Head of caudate nucleus (tissue), 42 donors: ENCODE results near the gene ING4.
A peak's percentile ranks its signal among the peaks of the same experiment; 100 is the strongest.

Experiments used
- DNase-seq, 42 donors: peaks; one replicate each; pipeline versions ENCODE4 v3.0.0 to v3.0.0-alpha.2; 2020 to 2021; ENCODE audit warnings: mixed read lengths in 7 of 42
- intact Hi-C: fragments of 100-400 bp; cut with DNase I; formaldehyde crosslinking; loops from one replicate; pipeline ENCODE4 v1.15.0; 2022

ING4 gene

DNA sequence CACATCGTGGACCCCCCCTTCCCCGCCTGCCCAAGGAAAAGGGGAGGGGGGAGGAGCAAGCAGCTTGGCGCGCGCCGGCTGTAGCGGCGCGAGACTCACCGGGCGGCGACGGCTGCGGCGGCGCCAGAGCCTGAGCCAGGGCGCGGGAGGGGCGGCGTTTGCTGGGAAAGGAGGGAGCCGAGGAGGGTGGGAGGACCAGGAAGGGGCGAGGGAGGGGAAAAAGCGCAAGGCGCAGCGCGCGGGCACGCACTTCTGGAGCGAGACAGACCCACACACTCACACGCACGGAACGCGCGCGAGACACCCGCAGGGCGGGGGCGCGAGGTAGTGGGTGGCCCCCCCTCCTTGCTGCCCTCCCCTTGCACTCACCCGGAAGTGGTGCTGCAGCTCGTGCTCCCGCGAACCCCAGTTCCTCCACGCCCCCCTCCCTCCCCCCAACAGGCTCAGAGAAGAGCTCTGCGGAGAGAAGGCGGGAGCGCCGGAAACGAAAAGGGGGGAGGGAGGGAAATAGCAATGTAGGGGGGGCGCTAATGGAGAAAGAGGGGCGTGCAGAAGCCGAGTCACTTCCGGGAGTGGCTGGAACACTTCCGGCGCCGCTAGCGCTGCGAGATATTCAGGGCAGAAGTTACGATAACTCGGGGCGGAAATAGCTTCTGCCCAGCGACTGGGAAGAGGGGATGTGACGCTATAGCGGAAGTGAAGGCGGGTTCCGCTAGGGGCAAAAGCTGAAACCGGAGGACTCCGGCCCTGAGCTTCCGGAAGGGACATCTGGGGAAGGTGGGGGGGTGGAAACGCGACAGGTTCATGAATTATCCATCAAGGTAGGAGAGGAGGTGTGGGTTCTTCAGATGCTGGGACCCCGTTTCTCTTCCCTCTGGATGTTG lies 26.3 kb upstream of the ING4 start, which contains the start of gene ZNF384:
TSS of gene ZNF384 (minus strand) at position 377 of the 884 bp plus-strand sequence. CDS start 9,855 bp downstream, outside the sequence.
- intact Hi-C loops, result loop anchor here (1.0 to 5.0 kb wide), 3 partner anchors 26 to 77 kb away; partner anchors contain the start of gene ING4

DNA sequence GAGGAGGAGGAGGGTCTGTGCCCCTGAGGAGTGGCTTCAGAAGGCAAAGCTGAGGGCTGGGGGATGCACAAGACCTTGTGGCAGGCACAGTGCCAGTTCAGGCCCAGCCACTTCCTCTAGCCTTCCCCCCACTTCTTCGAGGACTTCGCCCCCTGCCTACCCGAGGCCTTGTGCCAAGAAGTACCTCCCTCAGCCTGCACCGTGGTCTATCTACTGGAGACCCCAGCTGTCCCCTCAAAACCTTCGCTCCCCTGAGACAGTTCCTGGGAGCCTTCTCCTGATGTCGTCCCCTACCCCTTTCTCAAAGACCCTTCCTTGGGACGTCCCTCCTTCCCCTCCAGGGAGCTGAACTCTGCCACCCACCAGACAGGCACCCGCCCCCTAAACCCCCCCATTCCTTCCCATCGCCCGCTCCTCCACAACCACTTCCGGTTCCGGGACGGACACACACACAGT lies 25.7 kb upstream of the ING4 start:
- intact Hi-C loops, result loop anchor here (5.0 kb wide), 1 partner anchor 76 kb away; no protein-coding TSS in a partner anchor
- DNase-seq, result peak in 29 of 42 donors; percentile 8 to 95 (median 89)

More for the DNA sequence above, 26.3 kb upstream of the ING4 start, which contains the start of gene ZNF384:
- peak; percentile 96 to 100 (median 99) for DNase-seq

DNA sequence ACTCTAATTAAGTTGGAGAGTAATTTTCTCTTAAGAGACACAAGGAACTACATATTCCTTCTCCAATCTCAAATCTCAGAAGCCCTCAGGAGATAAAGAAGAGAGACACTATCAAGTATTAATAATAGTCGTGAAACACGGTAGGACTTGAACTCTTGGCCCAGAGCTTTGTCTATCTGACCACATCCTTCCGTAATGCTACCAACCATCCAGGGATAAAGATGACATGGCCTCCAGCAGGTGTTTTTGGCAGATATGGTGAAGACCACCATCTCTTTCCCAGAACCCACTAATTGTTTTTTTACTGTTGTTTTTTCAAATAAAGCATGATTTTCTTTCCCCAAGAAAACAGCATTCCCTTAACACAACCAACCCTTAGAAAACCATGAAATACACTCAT lies 22.9 kb upstream of the ING4 start:
- DNase-seq, result no peak
- intact Hi-C loops, result loop anchor here (5.0 kb wide), 1 partner anchor 74 kb away; no protein-coding TSS in a partner anchor

DNA sequence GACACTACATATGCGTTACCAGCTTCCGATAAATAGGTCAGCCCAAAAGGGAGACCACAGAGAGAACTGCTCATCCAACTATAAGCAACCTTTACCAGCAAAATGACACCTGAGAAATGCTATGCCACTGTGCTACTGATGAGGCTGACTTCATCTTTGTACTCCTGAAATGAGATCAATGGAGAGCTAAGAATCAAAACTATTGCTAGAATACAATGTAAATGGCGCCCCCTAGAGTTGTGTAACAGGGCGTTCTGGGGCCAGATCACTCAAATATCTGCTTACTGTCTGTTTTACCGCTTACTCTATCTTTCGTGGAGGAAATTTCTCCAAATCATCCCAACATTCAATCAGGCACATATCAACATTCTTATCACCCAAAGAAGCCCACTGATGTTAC lies 21.7 kb upstream of the ING4 start:
- DNase-seq, result peak in 19 of 42 donors; percentile 14 to 69 (median 45)
- intact Hi-C loops, result loop anchor here (5.0 kb wide), 1 partner anchor 72 kb away; no protein-coding TSS in a partner anchor

DNA sequence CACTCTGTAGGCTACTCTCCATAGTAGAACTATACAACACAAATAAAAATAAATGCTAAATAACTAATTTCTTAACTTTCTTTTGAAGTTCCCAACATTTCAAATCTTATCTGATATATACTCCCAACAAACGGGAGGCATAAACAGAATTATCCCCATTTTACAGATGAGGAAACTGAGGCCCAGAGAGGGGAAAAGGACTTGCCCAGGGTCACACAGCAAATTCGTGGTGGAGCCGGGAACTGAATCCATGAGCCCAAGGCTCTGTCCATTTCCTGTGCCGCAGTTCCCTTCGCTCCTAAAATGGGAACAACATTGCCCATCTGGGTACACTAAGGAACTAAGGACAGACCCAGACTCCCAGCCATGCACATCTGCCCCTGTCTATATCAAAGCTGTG lies 14.0 kb upstream of the ING4 start:
- intact Hi-C loops, result no loop called here
- no peak for DNase-seq

DNA sequence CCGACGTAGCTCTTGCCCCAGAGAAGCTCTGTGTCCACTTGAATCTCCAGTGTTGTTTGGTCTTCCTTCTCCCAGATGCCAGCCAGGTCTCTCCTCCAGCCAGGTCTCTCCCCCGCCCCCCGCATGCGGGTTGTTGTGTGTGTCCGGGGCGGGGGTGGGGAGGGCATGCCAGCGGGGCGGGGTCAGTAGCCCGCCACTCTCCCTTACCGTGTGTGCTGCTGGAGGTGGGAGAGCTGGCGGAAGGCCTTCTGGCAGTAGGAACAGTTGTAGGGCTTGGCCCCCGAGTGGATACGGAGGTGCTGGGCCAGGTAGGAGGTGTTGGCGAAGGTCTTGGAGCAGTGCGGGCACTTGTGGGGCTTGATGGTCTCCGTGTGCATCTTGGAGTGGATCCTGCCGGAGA lies 9.2 kb upstream of the ING4 start:
- no peak for DNase-seq
- intact Hi-C loops, result no loop called here

DNA sequence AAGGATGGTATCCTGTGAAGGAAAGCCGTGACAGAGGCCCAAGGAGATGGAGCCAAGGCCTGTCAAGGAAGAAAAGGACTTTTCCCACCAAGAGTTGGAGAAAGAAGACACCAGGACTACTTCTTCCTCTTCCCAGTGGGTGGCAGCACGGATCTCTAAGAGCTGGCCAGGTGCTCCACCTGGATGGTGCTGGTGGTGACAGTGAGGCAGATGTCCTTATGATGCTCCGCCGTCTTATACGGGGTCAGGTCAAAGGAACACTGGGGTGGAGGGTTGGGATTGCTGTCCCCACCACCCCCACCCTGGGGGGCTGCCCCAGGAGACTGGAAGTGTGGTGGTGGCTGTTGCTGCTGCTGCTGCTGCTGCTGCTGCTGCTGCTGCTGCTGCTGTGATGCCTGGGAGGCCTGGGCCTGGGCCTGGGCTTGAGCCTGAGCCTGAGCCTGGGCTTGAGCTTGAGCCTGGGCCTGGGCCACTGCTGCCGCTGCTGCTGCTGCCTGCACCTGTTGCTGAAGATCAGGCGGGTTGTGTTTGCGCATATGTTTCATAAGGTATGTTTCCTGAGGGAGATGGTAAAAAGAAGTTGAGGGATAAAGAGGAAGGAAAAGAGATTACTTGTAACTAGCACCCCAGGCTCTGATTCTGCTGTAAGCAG lies 4.8 kb upstream of the ING4 start:
- peak in 22 of 42 donors; percentile 25 to 71 (median 40) for DNase-seq
- intact Hi-C loops, result no loop called here

DNA sequence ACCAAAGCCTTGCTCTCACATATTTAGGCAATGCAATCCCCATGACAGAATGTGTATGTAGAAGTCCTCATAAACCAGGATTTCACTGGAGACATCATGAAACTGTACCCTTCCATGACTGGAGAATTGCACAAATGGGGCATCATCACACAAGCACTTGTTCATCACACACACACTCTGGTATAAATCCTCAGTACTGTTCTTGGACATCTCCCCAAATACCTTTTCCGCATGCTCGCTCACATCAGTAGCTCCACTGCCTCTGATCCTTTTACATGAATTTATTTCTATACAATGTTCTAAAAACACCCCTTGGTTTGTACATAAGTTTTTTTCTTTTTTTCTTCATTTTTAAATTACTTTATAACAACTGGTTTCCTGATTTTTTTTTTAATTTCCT lies 3.3 kb upstream of the ING4 start:
- no peak for DNase-seq
- intact Hi-C loops, result no loop called here

DNA sequence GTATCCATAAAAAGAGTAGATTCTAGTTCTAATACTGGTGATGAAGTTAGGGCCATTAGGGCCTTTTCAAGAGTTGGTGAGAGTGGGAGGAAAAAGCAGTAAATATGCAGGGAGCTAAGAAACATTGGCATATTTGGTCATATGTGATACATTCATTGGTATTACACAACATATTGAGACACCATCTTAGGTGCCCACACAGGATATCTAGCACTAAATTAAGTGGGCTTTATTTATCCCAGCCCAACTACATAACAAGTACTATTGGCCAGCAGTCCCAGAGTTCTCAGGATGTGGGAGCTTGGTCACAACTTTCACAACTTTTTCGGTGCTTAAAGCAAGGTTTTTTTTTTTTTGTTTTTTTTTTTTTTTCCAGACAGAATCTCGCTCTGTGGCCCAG lies 2.0 kb upstream of the ING4 start:
- intact Hi-C loops, result loop anchor here (5.0 kb wide), 1 partner anchor 48 kb away; no protein-coding TSS in a partner anchor
- no peak for DNase-seq

DNA sequence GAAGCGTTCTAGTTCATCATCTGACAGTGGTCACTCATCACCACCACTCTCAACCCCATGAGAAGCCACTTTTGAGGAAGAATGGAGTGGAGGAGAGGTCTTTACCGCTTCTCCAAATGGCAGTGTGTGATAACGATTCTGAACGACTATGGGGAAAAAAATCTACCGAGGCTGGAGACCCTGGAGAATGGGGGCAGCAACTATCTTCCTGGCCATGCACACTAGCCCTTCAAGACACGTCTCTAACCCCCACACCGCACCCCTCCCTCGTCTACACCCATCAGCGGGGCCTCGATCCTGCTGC lies 365 bp downstream of the ING4 start:
- intact Hi-C loops, result loop anchor here (2.0 to 5.0 kb wide), 2 partner anchors 45 to 60 kb away; no protein-coding TSS in a partner anchor
- DNase-seq, result no peak

DNA sequence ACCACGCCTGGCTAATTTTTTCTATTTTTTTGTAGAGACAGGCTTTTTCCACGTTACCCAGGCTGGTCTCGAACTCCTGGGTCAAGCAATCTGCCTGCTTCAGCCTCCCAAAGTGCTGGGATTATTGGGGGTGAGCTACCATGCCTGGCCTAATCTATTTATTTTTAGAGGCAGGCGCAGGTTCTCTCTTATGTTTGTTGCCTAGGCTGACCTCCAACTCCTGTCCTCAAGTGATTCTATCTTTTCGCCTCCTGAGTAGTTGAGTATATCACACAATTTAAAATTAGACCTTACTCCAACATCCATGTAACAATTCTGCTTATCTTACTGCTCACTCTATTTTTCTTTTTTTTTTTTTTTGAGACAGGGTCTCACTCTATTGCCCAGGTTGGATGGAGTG lies 8.9 kb downstream of the ING4 start:
- intact Hi-C loops, result no loop called here
- DNase-seq, result no peak

DNA sequence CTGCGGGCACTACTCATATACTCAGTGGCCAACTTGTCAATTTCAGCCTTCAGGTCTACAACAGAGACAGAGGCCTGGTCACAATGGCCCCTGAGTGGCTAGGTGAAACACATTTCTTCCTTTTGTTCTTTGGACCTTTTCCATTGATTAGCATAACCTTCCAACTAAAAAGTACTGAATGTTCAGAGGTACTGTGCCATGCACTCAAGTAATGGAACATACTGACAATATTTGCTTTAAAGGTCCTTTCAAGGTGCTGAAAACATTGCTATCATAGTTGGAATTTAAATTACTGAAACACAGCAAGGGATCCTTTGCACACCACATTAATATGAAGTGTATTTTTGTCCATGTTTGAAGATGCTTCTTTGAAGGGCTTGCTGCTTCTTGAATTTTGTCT lies 9.6 kb downstream of the ING4 start:
- DNase-seq, result no peak
- intact Hi-C loops, result no loop called here

DNA sequence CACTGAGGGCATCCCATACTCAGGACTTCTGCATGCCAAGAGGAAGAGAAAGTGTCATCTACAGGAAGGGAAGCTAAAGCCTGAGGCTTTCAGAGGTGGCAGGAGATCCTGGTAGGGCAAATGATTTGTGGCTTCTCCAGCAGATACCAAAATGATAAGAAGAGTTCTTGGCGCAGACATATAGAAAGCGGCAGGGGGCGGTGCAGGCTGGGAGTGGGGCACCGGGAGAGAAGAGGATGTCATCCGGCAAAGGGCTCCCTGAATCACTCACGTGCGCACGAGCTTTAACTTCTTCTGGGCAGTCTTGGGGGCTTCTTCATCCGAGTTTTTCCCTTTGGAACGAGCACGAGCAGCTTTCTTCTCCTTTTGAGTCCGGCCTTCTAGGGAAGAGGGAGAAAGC lies 10.5 kb downstream of the ING4 start:
- intact Hi-C loops, result no loop called here
- no peak for DNase-seq

DNA sequence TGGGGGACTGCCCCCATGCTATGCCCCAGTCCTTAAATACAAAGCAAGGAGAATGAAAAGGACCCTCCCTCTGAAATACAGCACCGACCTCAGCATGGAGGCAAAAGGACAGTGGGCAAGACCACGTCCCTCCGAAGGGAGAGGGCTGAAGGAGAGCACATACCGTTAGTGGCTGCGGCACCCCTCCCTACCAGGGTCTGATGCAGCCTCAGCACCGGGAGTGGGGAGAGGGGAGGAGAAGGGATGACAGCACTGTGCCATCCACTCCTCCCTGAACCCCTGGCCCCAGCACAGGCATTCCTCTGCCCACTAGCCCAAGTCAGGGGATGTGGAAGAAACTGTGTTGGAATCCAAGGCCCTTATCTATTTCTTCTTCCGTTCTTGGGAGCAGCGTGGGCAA lies 12.1 kb downstream of the ING4 start:
- intact Hi-C loops, result no loop called here
- no peak for DNase-seq

DNA sequence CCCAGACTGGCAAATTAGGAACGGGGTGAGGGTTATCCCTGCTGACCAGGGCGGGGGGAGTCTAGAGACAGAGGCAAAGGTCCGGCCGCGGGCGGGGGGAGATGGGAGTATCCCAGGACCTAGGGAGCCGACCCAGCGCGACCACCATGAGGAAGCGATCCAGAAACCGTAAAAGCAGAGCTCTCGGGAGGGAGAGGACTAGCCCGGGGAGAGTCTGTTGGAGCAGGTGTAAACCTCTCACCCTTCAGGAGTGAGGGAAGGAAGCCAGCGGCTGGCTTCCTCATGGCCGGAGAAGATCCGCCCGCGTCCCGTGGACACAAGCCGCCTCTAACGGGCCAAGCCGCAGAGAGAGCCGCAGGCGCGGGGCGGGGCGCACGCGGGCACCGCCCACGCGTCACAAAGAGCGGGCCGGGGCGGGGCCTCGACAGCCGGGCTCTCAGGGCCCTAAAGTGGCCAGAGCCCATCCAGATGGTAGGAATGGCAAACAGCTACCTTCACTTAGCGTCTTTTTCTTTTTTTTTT lies 15.8 kb downstream of the ING4 start, which contains the start of gene ACRBP:
TSS of gene ACRBP (minus strand) at position 350 of the 522 bp plus-strand sequence. CDS start at position 284, 66 bp downstream.
- DNase-seq, result peak; percentile 31 to 84 (median 70)
- intact Hi-C loops, result no loop called here

DNA sequence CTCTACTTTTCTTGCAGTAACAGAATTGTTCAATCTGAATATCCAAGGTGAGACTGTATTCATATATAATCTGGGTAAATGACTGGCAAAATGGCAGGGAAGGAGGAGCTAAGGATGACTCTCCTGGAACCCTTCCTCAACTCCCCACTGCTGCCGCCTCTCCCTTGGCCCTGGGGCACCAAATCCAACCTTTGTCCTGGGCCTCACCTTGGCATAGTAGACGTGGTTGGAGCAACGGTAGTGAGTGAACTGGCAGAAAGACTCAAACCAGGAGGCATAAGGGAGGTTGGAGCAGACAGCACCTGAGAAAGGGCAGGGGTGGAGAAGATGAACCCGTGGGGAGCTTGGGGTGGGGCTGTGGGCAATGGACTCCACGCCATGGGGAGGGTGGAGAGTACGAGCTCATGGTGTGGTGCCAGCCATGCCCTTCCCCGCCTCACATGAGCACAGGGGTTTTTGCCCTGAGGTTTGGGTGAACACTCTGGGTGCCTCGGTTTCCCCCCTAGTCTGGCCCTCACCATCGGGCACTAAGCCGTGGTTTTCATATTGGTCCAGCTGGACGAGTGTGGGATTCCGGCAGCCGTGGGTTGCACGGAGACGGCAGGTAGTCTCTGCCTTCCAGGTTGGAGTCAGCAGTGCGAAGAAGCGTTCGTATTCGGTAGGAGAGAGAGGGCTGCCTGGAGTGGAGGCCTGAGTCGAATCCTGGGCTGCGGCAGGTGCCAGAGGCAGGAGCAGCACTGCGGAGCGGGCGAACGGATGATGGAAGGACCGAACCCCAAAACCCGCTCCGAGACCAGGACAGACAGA lies 16.4 kb downstream of the ING4 start:
- intact Hi-C loops, result no loop called here
- DNase-seq, result peak in 1 of 42 donors; percentile 21

DNA sequence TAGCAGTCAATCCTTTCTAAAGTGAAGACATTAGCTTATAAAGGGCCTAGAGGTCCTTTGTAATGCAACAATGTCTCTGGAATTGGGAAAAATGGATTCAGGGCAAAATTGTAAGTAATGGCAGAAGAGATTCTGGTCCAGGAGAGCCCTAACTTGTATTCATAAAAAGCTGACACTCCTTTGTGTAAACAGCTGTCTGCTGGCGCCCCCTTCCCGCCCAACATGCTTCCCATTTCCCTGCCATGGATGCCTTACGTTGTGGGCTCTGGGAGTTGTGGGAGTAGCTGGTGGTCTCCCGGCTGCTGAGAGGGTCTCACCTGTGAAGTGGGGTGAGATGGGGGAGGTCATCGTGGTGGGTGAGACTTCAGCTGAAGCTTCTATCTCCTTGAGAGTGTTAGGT lies 18.0 kb downstream of the ING4 start:
- peak in 37 of 42 donors; percentile 26 to 79 (median 56) for DNase-seq
- intact Hi-C loops, result no loop called here

DNA sequence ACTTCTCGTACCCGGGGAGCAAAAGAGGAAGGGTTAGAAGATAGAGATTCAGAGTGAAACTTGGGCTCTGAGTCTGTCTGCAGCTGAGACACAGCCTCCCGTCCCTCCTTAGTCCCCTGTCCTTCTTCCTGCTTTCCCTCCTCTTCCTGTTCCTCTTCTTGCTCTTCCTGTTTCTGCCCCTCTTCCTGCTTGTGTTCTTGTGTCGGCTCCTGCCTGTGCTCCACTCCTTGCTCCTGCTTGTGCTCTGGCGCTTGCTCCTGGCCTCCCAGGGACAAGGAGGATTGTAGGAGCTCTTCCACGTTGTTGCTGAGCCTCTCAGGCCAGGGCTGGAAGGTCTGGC lies 18.7 kb downstream of the ING4 start:
- peak in 5 of 42 donors; percentile 15 to 28 (median 17) for DNase-seq
- intact Hi-C loops, result no loop called here
